ENCODE data around the gene ARID1B. TPM values are rescaled to one million over a fixed set of nuclear protein-coding genes. Genes with fewer than 3 reads are reported as not detected.

The ARID1B gene
- total and polyA plus RNA-seq, 2 of the 4 experiments (the other 2 are of a cell fraction): 14.5 to 20.1 TPM

DNA sequence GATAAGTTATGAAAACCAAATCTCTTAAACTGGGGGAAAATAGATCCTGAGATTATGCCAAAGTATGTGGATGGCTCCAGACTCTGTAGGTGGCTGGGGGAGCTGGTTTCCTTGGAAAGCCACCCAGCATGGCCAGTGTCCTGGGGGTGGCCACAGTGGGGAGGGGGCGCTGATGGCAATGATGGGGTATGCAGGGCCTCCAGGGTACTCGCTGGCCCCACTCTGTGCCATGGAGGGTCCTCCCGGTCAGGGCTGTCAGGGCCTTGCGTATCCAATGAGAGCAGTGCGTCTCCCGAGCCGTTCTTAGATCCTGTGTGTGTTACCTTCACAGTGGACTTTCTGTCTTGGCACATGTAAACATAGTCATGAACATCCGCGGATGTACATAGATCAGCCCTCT is 393.4 kb downstream of the ARID1B start:
- POLR2A ChIA-PET (ENCODE audit: unreplicated experiment): no interaction called here

More for the DNA sequence above, 393.4 kb downstream of the ARID1B start:
- Histone ChIP-seq H3K18ac (ENCODE audit: low read depth, low read length) (no peak overlapping the region), H3K9me1 (ENCODE audit: insufficient read depth, low read length) (peaks cover 5% of the 10 kb centered on the region; the same call in 1 of the 2 replicates), H3K9ac (ENCODE audit: low read depth, low read length) (no peak overlapping the region), H2BK5ac (ENCODE audit: low read depth, low read length, poor library complexity, severe bottlenecking) (no peak overlapping the region), H3K79me1 (ENCODE audit: low read depth in 1 of 2, low read length in 2 of 2) (peaks cover 0 to 7% of the 10 kb centered on the region in 2 experiments; a peak in 2 of 4 replicates), H3K4ac (ENCODE audit: low read depth, low read length) (no peak overlapping the region), H3K4me1 (ENCODE audit: control insufficient read depth, insufficient read depth, low read length) (0 out of 2 replicates have a peak, but pooled peaks cover 1% of the 10 kb centered on the region), H3K9me3 (ENCODE audit: control insufficient read depth, insufficient read depth, low read length) (no peaks in the 10 kb centered on the region), H3K27me3 (ENCODE audit: control insufficient read depth, insufficient read depth, low read length) (no peaks in the 10 kb centered on the region), H3K4me3 (ENCODE audit: insufficient read depth, low read depth, low read length) (no peak overlapping the region), H3K36me3 (ENCODE audit: control insufficient read depth, insufficient read depth, low read length) (peaks cover 22% of the 10 kb centered on the region), H4K5ac (ENCODE audit: low read depth, low read length) (no peak overlapping the region), H2AFZ (replicated peaks; ENCODE audit: low read length, poor library complexity) (no peak overlapping the region), H2BK20ac (ENCODE audit: low read depth, low read length) (no peak overlapping the region), H4K20me1 (ENCODE audit: insufficient read depth, low read length) (no peaks in the 10 kb centered on the region), H2BK15ac (ENCODE audit: low read depth, low read length) (no peak overlapping the region), H3K14ac (replicated peaks; ENCODE audit: low read depth, low read length) (no peak overlapping the region), H3K4me2 (ENCODE audit: low read depth, low read length) (no peak overlapping the region), H2BK120ac (ENCODE audit: low read depth, low read length) (no peak overlapping the region), H3K27ac (ENCODE audit: insufficient read depth, low read length) (no peak overlapping the region), H3K56ac (ENCODE audit: extremely low read depth, insufficient read depth, low read length) (no peak overlapping the region), H3K23ac (ENCODE audit: low read depth, low read length) (no peak overlapping the region), H2AK9ac (replicated peaks; ENCODE audit: low read depth, low read length, poor library complexity) (no peak overlapping the region), H4K8ac (ENCODE audit: low read depth in 2 of 2, low read length in 2 of 2) (no peak overlapping the region), H4K91ac (ENCODE audit: insufficient read depth, low read depth, low read length) (no peak overlapping the region), H2AK5ac (ENCODE audit: low read depth, low read length) (no peak overlapping the region)
- TF ChIP-seq MXI1 (IDR thresholded peaks at IDR 0.05; ENCODE audit: borderline replicate concordance, low read depth, low read length) (no peak), BHLHE40 (IDR thresholded peaks at IDR 0.05; ENCODE audit: low read depth, low read length) (no peak), CHD1 (IDR thresholded peaks at IDR 0.05; ENCODE audit: low read depth, low read length) (no peak), RAD21 (IDR thresholded peaks at IDR 0.05; ENCODE audit: low read length) (no peak), SMC3 (IDR thresholded peaks at IDR 0.05; ENCODE audit: low read depth, low read length) (no peak)
- TF ChIP-seq, protein P1, sequence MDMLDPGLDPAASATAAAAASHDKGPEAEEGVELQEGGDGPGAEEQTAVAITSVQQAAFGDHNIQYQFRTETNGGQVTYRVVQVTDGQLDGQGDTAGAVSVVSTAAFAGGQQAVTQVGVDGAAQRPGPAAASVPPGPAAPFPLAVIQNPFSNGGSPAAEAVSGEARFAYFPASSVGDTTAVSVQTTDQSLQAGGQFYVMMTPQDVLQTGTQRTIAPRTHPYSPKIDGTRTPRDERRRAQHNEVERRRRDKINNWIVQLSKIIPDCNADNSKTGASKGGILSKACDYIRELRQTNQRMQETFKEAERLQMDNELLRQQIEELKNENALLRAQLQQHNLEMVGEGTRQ (IDR thresholded peaks at IDR 0.05; ENCODE audit: low read depth, low read length): no peak
- TF ChIP-seq, protein P2, sequence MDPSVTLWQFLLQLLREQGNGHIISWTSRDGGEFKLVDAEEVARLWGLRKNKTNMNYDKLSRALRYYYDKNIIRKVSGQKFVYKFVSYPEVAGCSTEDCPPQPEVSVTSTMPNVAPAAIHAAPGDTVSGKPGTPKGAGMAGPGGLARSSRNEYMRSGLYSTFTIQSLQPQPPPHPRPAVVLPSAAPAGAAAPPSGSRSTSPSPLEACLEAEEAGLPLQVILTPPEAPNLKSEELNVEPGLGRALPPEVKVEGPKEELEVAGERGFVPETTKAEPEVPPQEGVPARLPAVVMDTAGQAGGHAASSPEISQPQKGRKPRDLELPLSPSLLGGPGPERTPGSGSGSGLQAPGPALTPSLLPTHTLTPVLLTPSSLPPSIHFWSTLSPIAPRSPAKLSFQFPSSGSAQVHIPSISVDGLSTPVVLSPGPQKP (IDR thresholded peaks at IDR 0.05; ENCODE audit: borderline replicate concordance, low read depth, low read length): no peak
- CTCF ChIA-PET: no interaction called here
- WGBS, 2 experiments (ENCODE audit: extremely low coverage in 2 of 2, insufficient read length in 1 of 2): 89% methylated on average over 4 of the region's 9 CpGs; no CpG with 5 or more reads in 1 of the 2 experiments
- ATAC-seq (ENCODE audit: low read depth) (no peak), DNase-seq (no peak)
- in situ Hi-C loops (cut with MboI; ENCODE audit: low sequenced_read_pairs): no loop called here
- dilution Hi-C loops (cut with HindIII; ENCODE audit: low sequenced_read_pairs, unreplicated experiment): no loop called here
- intact Hi-C loops (cut with micrococcal nuclease): no loop called here
- no TSS peak for BruUV-seq (replicated peaks)

Measured in IMR-90 (cell line).